Breast epithelium (tissue), 4 donors: ENCODE measurements around the gene CDH2. TPM values are rescaled to one million over a fixed set of nuclear protein-coding genes. Genes with fewer than 3 reads are reported as not detected.

Experiments used
- DNase-seq, 2 donors: peaks; one replicate each; pipeline ENCODE4 v3.0.0-alpha.2; 2019; ENCODE audit warnings: low spot score in 2 of 2
- H3K27ac ChIP-seq, 2 donors: fragments of 200-600 bp; sonication (generic) in 1 of 2; one replicate each; pipeline ENCODE4 v1.5.1; 2016 to 2019; ENCODE audit warnings: mild to moderate bottlenecking in 1 of 2
- H3K27me3 ChIP-seq, 2 donors: fragments of 200-600 bp; sonication (generic) in 1 of 2; one replicate each; pipeline versions ENCODE4 v1.5.1 to v1.6.0; 2017 to 2019; ENCODE audit warnings: control low read depth in 1 of 2, mild to moderate bottlenecking in 1 of 2
- H3K36me3 ChIP-seq: fragments of 200-600 bp; one replicate; pipeline ENCODE4 v1.5.1; 2019
- H3K4me1 ChIP-seq, 2 donors: fragments of 200-600 bp; sonication (generic); one replicate each; pipeline ENCODE4 v1.5.1; 2016 to 2019; ENCODE audit warnings: control low read depth in 1 of 2
- H3K4me3 ChIP-seq, 3 donors: fragments of 200-600 bp; sonication (generic); 1 replicate in 2 of 3; 2 replicates in 1 of 3; pipeline ENCODE4 v1.5.1; 2016 to 2019; ENCODE audit warnings: mild to moderate bottlenecking in 3 of 3, moderate library complexity in 2 of 3
- H3K9me3 ChIP-seq, 2 donors: fragments of 200-600 bp; sonication (generic) in 1 of 2; one replicate each; pipeline ENCODE4 v1.5.1; 2016 to 2019; ENCODE audit warnings: control low read depth in 1 of 2
- CTCF ChIP-seq, 3 donors: fragments of 450-650 bp; IDR thresholded peaks; one replicate each; pipeline ENCODE4 v1.5.1; 2016 to 2017; ENCODE audit warnings: antibody characterized with exemption in 3 of 3, mild to moderate bottlenecking in 3 of 3, moderate library complexity in 3 of 3
- POLR2A ChIP-seq: fragments of 450-650 bp; IDR thresholded peaks from one replicate; pipeline ENCODE4 v1.6.1; 2016; ENCODE audit warnings: antibody characterized with exemption, mild to moderate bottlenecking, moderate library complexity
- POLR2AphosphoS5 ChIP-seq, 3 donors: sonication (generic); formaldehyde crosslinking; IDR thresholded peaks; one replicate each; pipeline ENCODE4 v1.6.1; 2017; ENCODE audit warnings: antibody characterized with exemption in 3 of 3
- intact Hi-C: fragments of 100-400 bp; cut with DNase I; formaldehyde crosslinking; loops from one replicate; pipeline ENCODE4 v1.15.1; 2023; ENCODE audit warnings: low total_unique reads
- total RNA-seq, 3 donors: library from RNA; depleted of rRNA; stranded (reverse); fragments of >200 nt; gene quantifications; one replicate each; pipeline ENCODE4 v1.1.0, GENCODE V29; 2016

CDH2 gene
- total RNA-seq, 3 donors from 2014 or later: 0.16 to 1.8 (median 0.33) TPM

DNA sequence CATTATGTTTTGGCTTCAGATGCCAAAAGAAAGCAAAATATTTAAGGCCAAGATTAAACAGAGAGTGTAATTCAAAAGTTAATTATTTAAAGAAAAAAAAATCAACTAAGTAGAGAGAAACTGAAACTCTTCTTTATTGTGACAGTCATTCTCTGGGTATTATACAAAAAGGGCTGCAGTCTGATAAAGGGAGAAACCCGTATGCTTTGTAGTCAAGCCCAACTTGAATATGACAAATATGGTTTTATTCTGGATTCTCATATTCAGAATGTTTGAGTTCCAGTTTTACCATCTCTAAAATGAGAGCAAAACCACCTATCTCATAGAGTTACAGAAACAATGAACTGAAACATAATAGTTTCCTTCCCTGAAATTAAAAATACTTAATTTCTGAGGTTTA lies 8.2 kb downstream of the CDH2 start:
- TF ChIP-seq POLR2A (no peak), CTCF (IDR thresholded peaks at IDR 0.05) (no peak), POLR2AphosphoS5 (IDR thresholded peaks at IDR 0.05) (no peak)
- H3K27me3 ChIP-seq: peaks cover 0 to 3% of the 10 kb centered on the region in 2 donors
- no peak overlapping the region for H3K4me3 ChIP-seq
- intact Hi-C loops: no loop called here
- no peaks in the 10 kb centered on the region for H3K36me3 ChIP-seq
- no peaks in the 10 kb centered on the region for H3K4me1 ChIP-seq
- H3K9me3 ChIP-seq: no peaks in the 10 kb centered on the region
- no peak overlapping the region for H3K27ac ChIP-seq
- no peak for DNase-seq

- intact Hi-C loops: no loop called here
- DNase-seq: no peak
- no peaks in the 10 kb centered on the region for H3K4me1 ChIP-seq
- H3K27me3 ChIP-seq: no peaks in the 10 kb centered on the region
- H3K9me3 ChIP-seq: no peaks in the 10 kb centered on the region
- H3K27ac ChIP-seq: no peak overlapping the region
- TF ChIP-seq POLR2AphosphoS5 (IDR thresholded peaks at IDR 0.05) (no peak), POLR2A (no peak), CTCF (IDR thresholded peaks at IDR 0.05) (no peak)
- no peak overlapping the region for H3K4me3 ChIP-seq
- no peaks in the 10 kb centered on the region for H3K36me3 ChIP-seq
Measured at GRCh38 chr18:28167835-28168349, 9.0 kb downstream of the CDH2 start.

GRCh38 chr18:28164771-28165483 lies 12.0 kb downstream of the CDH2 start:
- Histone ChIP-seq H3K27ac (no peak overlapping the region), H3K36me3 (no peaks in the 10 kb centered on the region), H3K4me1 (no peaks in the 10 kb centered on the region), H3K9me3 (no peaks in the 10 kb centered on the region), H3K4me3 (no peak overlapping the region), H3K27me3 (no peaks in the 10 kb centered on the region)
- TF ChIP-seq POLR2A (no peak), CTCF (IDR thresholded peaks at IDR 0.05) (no peak)
- intact Hi-C loops: no loop called here
- no peak for DNase-seq

DNA sequence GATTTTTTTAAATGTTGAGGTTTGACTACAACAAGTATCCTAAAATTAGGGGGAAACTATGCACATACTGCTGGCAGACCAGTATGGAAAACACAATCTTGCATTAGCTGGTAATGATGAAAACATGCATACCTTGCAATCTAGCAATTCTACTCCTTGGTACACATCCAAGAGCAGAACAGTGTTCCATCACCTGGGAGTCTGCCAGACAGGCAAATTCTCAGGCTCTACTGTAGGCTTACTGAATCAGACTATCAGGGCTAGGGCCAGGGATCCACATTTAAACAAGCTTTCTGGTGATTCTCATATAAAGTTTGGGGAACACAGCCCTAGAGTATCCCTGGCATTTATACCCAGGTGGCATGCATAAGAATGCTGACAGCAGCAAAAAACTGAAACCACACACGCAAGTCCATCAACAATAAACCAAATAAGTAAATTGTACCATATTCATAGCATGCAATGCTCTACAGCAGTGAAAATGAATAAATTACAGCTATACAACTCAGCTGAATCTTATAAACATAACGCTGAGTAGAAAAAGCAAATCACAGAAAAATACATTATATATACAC lies 13.6 kb downstream of the CDH2 start:
- Histone ChIP-seq H3K9me3 (no peaks in the 10 kb centered on the region), H3K4me3 (no peak overlapping the region), H3K27me3 (no peaks in the 10 kb centered on the region), H3K36me3 (no peaks in the 10 kb centered on the region), H3K4me1 (no peaks in the 10 kb centered on the region), H3K27ac (no peak overlapping the region)
- TF ChIP-seq CTCF (IDR thresholded peaks at IDR 0.05) (no peak), POLR2A (no peak), POLR2AphosphoS5 (IDR thresholded peaks at IDR 0.05) (no peak)
- no peak for DNase-seq
- intact Hi-C loops: no loop called here
